Gastroesophageal sphincter (tissue), 3 donors: ENCODE data around the gene ADAM22.

ENCODE experiments used
- POLR2A ChIP-seq, 2 donors: fragments of 450-650 bp; IDR thresholded peaks; one replicate each; pipeline ENCODE4 v1.6.1; 2017; ENCODE audit warnings: antibody characterized with exemption in 2 of 2, mild to moderate bottlenecking in 2 of 2, moderate library complexity in 1 of 2
- POLR2AphosphoS5 ChIP-seq: sonication (generic); formaldehyde crosslinking; IDR thresholded peaks from one replicate; pipeline ENCODE4 v1.6.1; 2017; ENCODE audit warnings: antibody characterized with exemption
- TF ChIP-seq, protein P1 (sequence below), 4 experiments: fragments of 200-600 bp in 2 of 4; fragments of 450-650 bp in 2 of 4; sonication (generic) in 1 of 4; IDR thresholded peaks; one replicate each; pipeline ENCODE4 v1.5.1; 2017 to 2019; ENCODE audit warnings: antibody characterized with exemption in 4 of 4, mild to moderate bottlenecking in 2 of 4, moderate library complexity in 2 of 4

DNA sequence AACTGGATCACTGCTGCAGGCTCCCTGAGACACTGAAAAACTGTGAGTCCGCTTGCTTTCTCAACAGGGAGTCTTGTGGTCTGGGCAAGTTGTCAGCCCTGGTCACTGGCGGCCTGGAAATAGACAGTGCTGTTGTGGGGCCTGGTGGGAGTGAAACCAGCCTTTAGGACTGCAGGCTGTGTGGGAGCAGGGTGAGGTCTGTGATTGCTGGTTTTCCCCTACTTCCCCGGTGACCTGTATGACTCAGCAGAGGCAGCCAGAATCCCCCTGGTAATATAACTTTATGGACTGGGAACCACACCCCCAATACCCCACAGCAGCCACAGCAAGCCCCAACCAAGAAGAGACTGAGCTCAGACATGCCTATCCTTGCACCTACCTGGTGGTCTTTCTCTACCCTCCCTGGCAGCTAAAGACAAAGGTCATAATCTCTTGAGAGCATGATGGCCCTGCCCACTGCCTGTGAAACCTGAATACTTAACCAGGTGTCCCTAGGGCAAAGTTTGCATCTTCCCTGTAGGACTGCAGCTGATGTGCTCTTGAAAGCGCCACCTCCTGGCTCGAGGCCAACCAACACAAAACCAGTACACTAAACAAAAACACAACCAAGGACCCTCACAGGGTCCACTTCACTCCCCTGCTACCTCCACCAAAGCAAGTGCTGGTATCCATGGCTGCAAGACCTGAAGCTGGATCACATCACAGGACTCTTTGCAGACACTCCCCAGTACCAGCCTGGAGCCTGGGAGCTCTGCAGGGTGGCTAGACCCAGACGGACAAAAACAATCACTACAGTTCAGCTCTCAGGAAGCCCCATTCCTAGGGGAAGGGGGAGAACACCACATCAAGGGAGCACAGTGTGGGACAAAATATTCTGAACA is 7.2 kb upstream of the ADAM22 start:
- TF ChIP-seq, protein P1, sequence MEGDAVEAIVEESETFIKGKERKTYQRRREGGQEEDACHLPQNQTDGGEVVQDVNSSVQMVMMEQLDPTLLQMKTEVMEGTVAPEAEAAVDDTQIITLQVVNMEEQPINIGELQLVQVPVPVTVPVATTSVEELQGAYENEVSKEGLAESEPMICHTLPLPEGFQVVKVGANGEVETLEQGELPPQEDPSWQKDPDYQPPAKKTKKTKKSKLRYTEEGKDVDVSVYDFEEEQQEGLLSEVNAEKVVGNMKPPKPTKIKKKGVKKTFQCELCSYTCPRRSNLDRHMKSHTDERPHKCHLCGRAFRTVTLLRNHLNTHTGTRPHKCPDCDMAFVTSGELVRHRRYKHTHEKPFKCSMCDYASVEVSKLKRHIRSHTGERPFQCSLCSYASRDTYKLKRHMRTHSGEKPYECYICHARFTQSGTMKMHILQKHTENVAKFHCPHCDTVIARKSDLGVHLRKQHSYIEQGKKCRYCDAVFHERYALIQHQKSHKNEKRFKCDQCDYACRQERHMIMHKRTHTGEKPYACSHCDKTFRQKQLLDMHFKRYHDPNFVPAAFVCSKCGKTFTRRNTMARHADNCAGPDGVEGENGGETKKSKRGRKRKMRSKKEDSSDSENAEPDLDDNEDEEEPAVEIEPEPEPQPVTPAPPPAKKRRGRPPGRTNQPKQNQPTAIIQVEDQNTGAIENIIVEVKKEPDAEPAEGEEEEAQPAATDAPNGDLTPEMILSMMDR (IDR thresholded peaks at IDR 0.05), result no peak
- TF ChIP-seq POLR2AphosphoS5 (no peak), POLR2A (IDR thresholded peaks at IDR 0.05) (no peak)
